ENCODE results near the gene JCHAIN. TPM values are rescaled to one million over a fixed set of nuclear protein-coding genes. Genes with fewer than 3 reads are reported as not detected.

JCHAIN gene
- not detected in 2 replicates for total RNA-seq (2014; rRNA removed; shearing (Covaris generic))

GRCh38 chr4:70666369-70666768 lies at the start of gene JCHAIN:
JCHAIN (minus strand) TSS chr4:70666508; CDS start chr4:70666490, 18 bp downstream.
- Histone ChIP-seq H3K4me1 (replicated peaks) (no peaks in the 10 kb centered on the region), H3K27me3 (replicated peaks) (no peaks in the 10 kb centered on the region; the same call in 1 of the 2 replicates)
- DNase-seq (ENCODE audit: low read depth in 1 of 2, low spot score in 2 of 2) = no peak

GRCh38 chr4:70715097-70715496 lies 48.8 kb upstream of the JCHAIN start:
- no peak for DNase-seq (ENCODE audit: low read depth in 1 of 2, low spot score in 2 of 2)
- no peaks in the 10 kb centered on the region for H3K9me3 ChIP-seq (replicated peaks)
- no peaks in the 10 kb centered on the region for H3K27me3 ChIP-seq (replicated peaks)
- no peak overlapping the region for H3K4me3 ChIP-seq
- H3K4me1 ChIP-seq (replicated peaks) = no peaks in the 10 kb centered on the region
- H3K27ac ChIP-seq = no peak overlapping the region
- H3K36me3 ChIP-seq = no peaks in the 10 kb centered on the region

More at GRCh38 chr4:70666369-70666768, at the start of gene JCHAIN:
- Histone ChIP-seq H3K9me3 (replicated peaks) (no peaks in the 10 kb centered on the region), H3K4me3 (no peak within 1 kb of the TSS), H3K36me3 (no peaks in the 10 kb centered on the region), H3K27ac (no peak within 1 kb of the TSS)

GRCh38 chr4:70714079-70714887 lies 48.0 kb upstream of the JCHAIN start:
- Histone ChIP-seq H3K36me3 (no peaks in the 10 kb centered on the region), H3K27ac (no peak overlapping the region), H3K9me3 (replicated peaks) (no peaks in the 10 kb centered on the region), H3K4me1 (replicated peaks) (no peaks in the 10 kb centered on the region), H3K4me3 (no peak overlapping the region), H3K27me3 (replicated peaks) (no peaks in the 10 kb centered on the region)
- no peak for DNase-seq (ENCODE audit: low read depth in 1 of 2, low spot score in 2 of 2)

- no peaks in the 10 kb centered on the region for H3K9me3 ChIP-seq (replicated peaks)
- H3K4me1 ChIP-seq (replicated peaks) = no peaks in the 10 kb centered on the region
- no peak overlapping the region for H3K4me3 ChIP-seq
- no peaks in the 10 kb centered on the region for H3K27me3 ChIP-seq (replicated peaks)
- H3K27ac ChIP-seq = no peak overlapping the region
- no peaks in the 10 kb centered on the region for H3K36me3 ChIP-seq
- DNase-seq (ENCODE audit: low read depth in 1 of 2, low spot score in 2 of 2) = no peak
Observed at GRCh38 chr4:70713453-70714078, 47.3 kb upstream of the JCHAIN start.

- Histone ChIP-seq H3K36me3 (no peaks in the 10 kb centered on the region), H3K27me3 (replicated peaks) (no peaks in the 10 kb centered on the region), H3K27ac (no peak overlapping the region), H3K4me1 (replicated peaks) (no peaks in the 10 kb centered on the region), H3K4me3 (no peak overlapping the region), H3K9me3 (replicated peaks) (no peaks in the 10 kb centered on the region)
- no peak for DNase-seq (ENCODE audit: low read depth in 1 of 2, low spot score in 2 of 2)
Observed at GRCh38 chr4:70712604-70713452, 46.5 kb upstream of the JCHAIN start.

GRCh38 chr4:70712150-70712549 lies 45.8 kb upstream of the JCHAIN start:
- DNase-seq (ENCODE audit: low read depth in 1 of 2, low spot score in 2 of 2) = no peak
- H3K9me3 ChIP-seq (replicated peaks) = no peaks in the 10 kb centered on the region
- no peaks in the 10 kb centered on the region for H3K27me3 ChIP-seq (replicated peaks)
- H3K27ac ChIP-seq = no peak overlapping the region
- H3K36me3 ChIP-seq = no peaks in the 10 kb centered on the region
- no peak overlapping the region for H3K4me3 ChIP-seq
- peaks cover 1% of the 10 kb centered on the region for H3K4me1 ChIP-seq (replicated peaks)

GRCh38 chr4:70711599-70711998 lies 45.3 kb upstream of the JCHAIN start:
- Histone ChIP-seq H3K27ac (no peak overlapping the region), H3K9me3 (replicated peaks) (no peaks in the 10 kb centered on the region), H3K4me1 (replicated peaks) (peaks cover 7% of the 10 kb centered on the region), H3K4me3 (no peak overlapping the region), H3K27me3 (replicated peaks) (no peaks in the 10 kb centered on the region), H3K36me3 (no peaks in the 10 kb centered on the region)
- DNase-seq (ENCODE audit: low read depth in 1 of 2, low spot score in 2 of 2) = no peak

- Histone ChIP-seq H3K4me3 (no peak overlapping the region), H3K4me1 (replicated peaks) (peaks cover 16% of the 10 kb centered on the region), H3K27me3 (replicated peaks) (no peaks in the 10 kb centered on the region), H3K36me3 (peaks cover 6% of the 10 kb centered on the region), H3K27ac (no peak overlapping the region), H3K9me3 (replicated peaks) (no peaks in the 10 kb centered on the region)
- no peak for DNase-seq (ENCODE audit: low read depth in 1 of 2, low spot score in 2 of 2)
Observed at GRCh38 chr4:70709611-70710205, 43.4 kb upstream of the JCHAIN start.

GRCh38 chr4:70706516-70706915 lies 40.2 kb upstream of the JCHAIN start:
- no peak overlapping the region; the same call in 1 of the 2 replicates for H3K27ac ChIP-seq
- H3K4me3 ChIP-seq = peak overlapping the region; percentile 96
- H3K9me3 ChIP-seq (replicated peaks) = no peaks in the 10 kb centered on the region
- peaks cover 27% of the 10 kb centered on the region for H3K4me1 ChIP-seq (replicated peaks)
- peak in 1 of 2 experiments; percentile 18 for DNase-seq (ENCODE audit: low read depth in 1 of 2, low spot score in 2 of 2)
- peaks cover 8% of the 10 kb centered on the region for H3K36me3 ChIP-seq
- H3K27me3 ChIP-seq (replicated peaks) = no peaks in the 10 kb centered on the region

GRCh38 chr4:70706044-70706461 lies 39.7 kb upstream of the JCHAIN start:
- H3K27me3 ChIP-seq (replicated peaks) = no peaks in the 10 kb centered on the region
- peak overlapping the region; percentile 96 for H3K4me3 ChIP-seq
- DNase-seq (ENCODE audit: low read depth in 1 of 2, low spot score in 2 of 2) = no peak
- peak overlapping the region; percentile 62; the same call in 1 of the 2 replicates for H3K27ac ChIP-seq
- peaks cover 27% of the 10 kb centered on the region for H3K4me1 ChIP-seq (replicated peaks)
- H3K36me3 ChIP-seq = peaks cover 8% of the 10 kb centered on the region
- no peaks in the 10 kb centered on the region for H3K9me3 ChIP-seq (replicated peaks)

- Histone ChIP-seq H3K36me3 (peaks cover 8% of the 10 kb centered on the region), H3K9me3 (replicated peaks) (no peaks in the 10 kb centered on the region), H3K27me3 (replicated peaks) (no peaks in the 10 kb centered on the region), H3K4me1 (replicated peaks) (peaks cover 27% of the 10 kb centered on the region), H3K4me3 (peak overlapping the region; percentile 96), H3K27ac (peak overlapping the region; percentile 62)
- peak; percentile 73 to 89 for DNase-seq (ENCODE audit: low read depth in 1 of 2, low spot score in 2 of 2)
Observed at GRCh38 chr4:70705183-70706043, 39.1 kb upstream of the JCHAIN start.

GRCh38 chr4:70704931-70705182 lies 38.5 kb upstream of the JCHAIN start:
- peak overlapping the region; percentile 62 for H3K27ac ChIP-seq
- peaks cover 27% of the 10 kb centered on the region for H3K4me1 ChIP-seq (replicated peaks)
- H3K4me3 ChIP-seq = peak overlapping the region; percentile 96
- H3K9me3 ChIP-seq (replicated peaks) = no peaks in the 10 kb centered on the region
- peaks cover 8% of the 10 kb centered on the region for H3K36me3 ChIP-seq
- H3K27me3 ChIP-seq (replicated peaks) = no peaks in the 10 kb centered on the region
- DNase-seq (ENCODE audit: low read depth in 1 of 2, low spot score in 2 of 2) = peak in 1 of 2 experiments; percentile 74
